Neural cell (in vitro differentiated cells): ENCODE results near the gene TAS2R46.

ENCODE experiments used
- CTCF ChIP-seq: fragments of 450-650 bp; IDR thresholded peaks from 2 replicates; pipeline ENCODE4 v1.5.1; 2014; ENCODE audit warnings: antibody characterized with exemption, mild to moderate bottlenecking, moderate library complexity; ENCODE audit not compliant: poor library complexity, severe bottlenecking
- EZH2 ChIP-seq: fragments of 200-600, 300-800 bp; shearing (Covaris generic), sonication (generic); IDR thresholded peaks from 2 replicates; pipeline ENCODE4 v1.6.1; 2014; ENCODE audit warnings: antibody characterized with exemption, low read length, borderline replicate concordance, mild to moderate bottlenecking; ENCODE audit not compliant: insufficient read depth, poor library complexity, severe bottlenecking
- MXI1 ChIP-seq: fragments of 450-650 bp; conservative IDR thresholded peaks from 2 replicates; pipeline ENCODE4 v1.6.1; 2014; ENCODE audit warnings: antibody characterized with exemption, mild to moderate bottlenecking; ENCODE audit not compliant: poor library complexity, severe bottlenecking
- POLR2AphosphoS5 ChIP-seq: IDR thresholded peaks from 2 replicates; pipeline ENCODE4 v1.6.1; 2012
- RAD21 ChIP-seq: fragments of 450-650 bp; conservative IDR thresholded peaks from 2 replicates; pipeline ENCODE4 v1.6.1; 2014; ENCODE audit warnings: antibody characterized with exemption, mild to moderate bottlenecking, moderate library complexity
- REST ChIP-seq: IDR thresholded peaks from 2 replicates; pipeline ENCODE4 v1.6.1; 2012; ENCODE audit warnings: borderline replicate concordance
- SMC3 ChIP-seq: fragments of 450-650 bp; conservative IDR thresholded peaks from 2 replicates; pipeline ENCODE4 v1.6.1; 2014; ENCODE audit warnings: antibody characterized with exemption, mild to moderate bottlenecking, moderate library complexity; ENCODE audit not compliant: poor library complexity
- TAF1 ChIP-seq: IDR thresholded peaks from 2 replicates; pipeline ENCODE4 v1.6.1; 2012; ENCODE audit warnings: low read depth

DNA sequence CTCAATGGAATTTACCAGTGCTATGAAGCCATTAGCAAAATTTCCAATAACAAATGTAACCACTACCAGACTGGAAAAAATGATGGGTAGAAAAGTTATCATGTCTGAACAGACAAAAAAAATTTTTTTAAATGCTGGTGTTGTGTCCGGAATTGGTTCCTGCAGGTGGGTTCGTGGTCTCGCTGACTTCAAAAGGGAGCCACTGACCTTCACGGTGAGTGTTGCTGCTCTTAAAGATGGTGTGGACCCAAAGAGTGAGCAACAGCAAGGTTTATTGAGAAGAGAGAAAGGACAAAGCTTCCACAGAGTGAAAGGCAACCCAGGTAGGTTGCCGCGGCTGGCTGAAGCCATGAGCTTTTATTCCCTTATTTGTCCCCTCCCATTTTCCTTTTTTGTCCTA is 30.0 kb upstream of the TAS2R46 start, which contains the start of gene TAS2R43:
- TF ChIP-seq CTCF (no peak), REST (no peak), TAF1 (no peak), RAD21 (no peak), POLR2AphosphoS5 (no peak), EZH2 (no peak), SMC3 (no peak), MXI1 (no peak)
